Esophagus squamous epithelium (tissue), 4 donors: ENCODE results near the gene SIL1.

Experiments
- POLR2A ChIP-seq, 4 donors: fragments of 450-650 bp; IDR thresholded peaks; one replicate each; pipeline ENCODE4 v1.6.1; 2017; ENCODE audit warnings: antibody characterized with exemption in 4 of 4, mild to moderate bottlenecking in 4 of 4, moderate library complexity in 3 of 4
- TF ChIP-seq, protein P1 (sequence below), 6 experiments: fragments of 450-650 bp in 4 of 6; fragments of 200-600 bp in 2 of 6; sonication (generic) in 2 of 6; IDR thresholded peaks; one replicate each; pipeline ENCODE4 v1.5.1; 2016 to 2019; ENCODE audit warnings: antibody characterized with exemption in 6 of 6, mild to moderate bottlenecking in 4 of 6, moderate library complexity in 4 of 6

DNA sequence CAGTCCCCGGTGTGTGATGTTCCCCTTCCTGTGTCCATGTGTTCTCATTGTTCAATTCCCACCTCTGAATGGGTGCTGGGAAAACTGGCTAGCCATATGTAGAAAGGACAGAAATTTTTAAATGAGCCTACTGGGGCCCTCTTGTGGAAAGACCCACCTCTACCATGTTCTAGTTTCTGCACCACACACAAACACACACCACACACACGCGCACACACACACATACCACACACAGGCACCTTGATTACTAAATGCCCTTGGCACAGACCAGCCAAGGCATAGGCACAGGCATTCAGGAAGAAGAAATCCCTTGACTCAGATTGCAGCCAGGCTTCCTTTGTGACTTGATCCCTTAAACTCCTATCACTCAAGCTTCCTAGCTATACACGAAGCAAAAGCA lies 60.5 kb downstream of the SIL1 start:
- TF ChIP-seq, protein P1, sequence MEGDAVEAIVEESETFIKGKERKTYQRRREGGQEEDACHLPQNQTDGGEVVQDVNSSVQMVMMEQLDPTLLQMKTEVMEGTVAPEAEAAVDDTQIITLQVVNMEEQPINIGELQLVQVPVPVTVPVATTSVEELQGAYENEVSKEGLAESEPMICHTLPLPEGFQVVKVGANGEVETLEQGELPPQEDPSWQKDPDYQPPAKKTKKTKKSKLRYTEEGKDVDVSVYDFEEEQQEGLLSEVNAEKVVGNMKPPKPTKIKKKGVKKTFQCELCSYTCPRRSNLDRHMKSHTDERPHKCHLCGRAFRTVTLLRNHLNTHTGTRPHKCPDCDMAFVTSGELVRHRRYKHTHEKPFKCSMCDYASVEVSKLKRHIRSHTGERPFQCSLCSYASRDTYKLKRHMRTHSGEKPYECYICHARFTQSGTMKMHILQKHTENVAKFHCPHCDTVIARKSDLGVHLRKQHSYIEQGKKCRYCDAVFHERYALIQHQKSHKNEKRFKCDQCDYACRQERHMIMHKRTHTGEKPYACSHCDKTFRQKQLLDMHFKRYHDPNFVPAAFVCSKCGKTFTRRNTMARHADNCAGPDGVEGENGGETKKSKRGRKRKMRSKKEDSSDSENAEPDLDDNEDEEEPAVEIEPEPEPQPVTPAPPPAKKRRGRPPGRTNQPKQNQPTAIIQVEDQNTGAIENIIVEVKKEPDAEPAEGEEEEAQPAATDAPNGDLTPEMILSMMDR (IDR thresholded peaks at IDR 0.05): peak in 1 of 6 experiments; percentile 30
- TF ChIP-seq POLR2A (IDR thresholded peaks at IDR 0.05): no peak
